Right lobe of liver (tissue), 6 donors: ENCODE measurements around the gene TRRAP. TPM values are rescaled to one million over a fixed set of nuclear protein-coding genes. Genes with fewer than 3 reads are reported as not detected.

ENCODE experiments used
- ATAC-seq, 4 donors: fragments of 200-7000 bp; cut with Tn5 transposase; one replicate each; pipeline ENCODE4 v1.9.1; 2020; ENCODE audit warnings: mild to moderate bottlenecking in 4 of 4, moderate library complexity in 4 of 4
- DNase-seq, 3 donors: peaks; one replicate each; pipeline ENCODE4 v3.0.0-alpha.2; 2020
- H3K27ac ChIP-seq, 3 donors: fragments of 200-600 bp; one replicate each; pipeline ENCODE4 v1.8.0; 2022
- H3K27me3 ChIP-seq, 2 donors: fragments of 200-600 bp; one replicate each; pipeline ENCODE4 v1.8.0; 2022
- H3K36me3 ChIP-seq, 4 donors: fragments of 200-600 bp; sonication (generic) in 1 of 4; one replicate each; pipeline versions ENCODE4 v1.5.1 to v1.8.0; 2017 to 2022; ENCODE audit warnings: control low read depth in 1 of 4
- H3K4me1 ChIP-seq, 4 donors: fragments of 200-600 bp; sonication (generic) in 1 of 4; one replicate each; pipeline versions ENCODE4 v1.5.1 to v1.8.0; 2017 to 2022; ENCODE audit warnings: control low read depth in 1 of 4
- H3K4me3 ChIP-seq, 3 donors: fragments of 200-600 bp; one replicate each; pipeline ENCODE4 v1.8.0; 2022
- H3K9me3 ChIP-seq, 4 donors: fragments of 200-600 bp; sonication (generic) in 1 of 4; one replicate each; pipeline versions ENCODE4 v1.5.1 to v1.8.0; 2017 to 2022; ENCODE audit warnings: control low read depth in 1 of 4
- POLR2A ChIP-seq: fragments of 450-650 bp; IDR thresholded peaks from one replicate; pipeline ENCODE4 v1.6.1; 2017; ENCODE audit warnings: antibody characterized with exemption, mild to moderate bottlenecking
- WGBS: methylation state at CpG from one replicate; pipeline ENCODE4 v1.1.6; 2018; ENCODE audit warnings: low coverage, low lambda C conversion rate; ENCODE audit not compliant: insufficient coverage; ENCODE audit errors: missing lambda C conversion rate; 5-methylcytosine and 5-hydroxymethylcytosine counted together
- intact Hi-C, 2 donors: fragments of 100-400 bp; cut with DNase I; formaldehyde crosslinking; loops; one replicate each; pipeline versions ENCODE4 v1.11.2 to v1.14.1; 2022
- total RNA-seq, 6 experiments: library from RNA; depleted of rRNA in 2 of 6; stranded (reverse); fragments of >200 nt in 2 of 6; fragmentation: NEBNext Ultra II Directional in 3 of 6; extraction: Animal tissue kit (Norgen Biotek cat#: 25700) in 3 of 6; gene quantifications; one replicate each; pipeline versions ENCODE4 v1.1.0 to v1.2.4, GENCODE V29; 2016 to 2023
- TF ChIP-seq, protein P1 (sequence below), 4 donors: fragments of 200-600 bp in 3 of 4; fragments of 450-650 bp in 1 of 4; IDR thresholded peaks; one replicate each; pipeline versions ENCODE4 v1.5.1 to v1.8.0; 2016 to 2022; ENCODE audit warnings: antibody characterized with exemption in 4 of 4, mild to moderate bottlenecking in 2 of 4
- donor health status: DM: no; HTN: yes; CAD: no.
- donor health status: DM: no; HTN: no; CAD: no.
- donor health status: DM: no; HTN: no; CAD: no.
- donor health status: DM: no; HTN: yes; CAD: no.
- donor health status: DM: no; HTN: yes; CAD: no.

The TRRAP gene
- total RNA-seq, 6 experiments from 2014 or later, result 16.1 to 20.5 (median 18.6) TPM

DNA sequence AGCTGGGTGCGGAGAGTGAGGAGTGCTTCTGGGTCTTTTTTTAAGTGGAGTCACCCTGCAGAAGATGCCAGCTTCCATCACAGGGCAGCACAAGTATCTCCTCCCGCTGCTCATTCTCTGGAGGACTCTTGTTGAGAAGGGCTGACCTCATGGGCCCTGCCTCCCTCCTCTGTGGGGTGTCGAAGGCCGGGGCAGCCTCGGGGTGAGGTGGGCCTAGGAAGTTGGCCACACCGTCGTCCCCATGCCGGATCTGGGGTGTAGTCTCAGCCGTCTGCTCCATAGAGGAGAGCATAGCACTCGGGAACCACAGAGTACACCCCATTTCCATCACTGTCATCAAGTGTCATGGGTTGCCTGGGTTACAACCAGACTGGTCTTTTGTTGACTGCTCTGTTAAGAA, 85.0 kb downstream of the TRRAP start:
- WGBS, result no CpG with 5 or more reads among the region's 10 CpGs
- no peak overlapping the region for H3K27ac ChIP-seq
- ATAC-seq (peak in 1 of 4 donors; percentile 24), DNase-seq (no peak)
- H3K36me3 ChIP-seq, result peaks cover 0 to 94% (median 40%) of the 10 kb centered on the region in 4 donors
- H3K4me3 ChIP-seq, result no peak overlapping the region
- no peaks in the 10 kb centered on the region for H3K4me1 ChIP-seq
- intact Hi-C loops, result no loop called here
- H3K27me3 ChIP-seq, result no peaks in the 10 kb centered on the region
- no peaks in the 10 kb centered on the region for H3K9me3 ChIP-seq
- TF ChIP-seq, protein P1, sequence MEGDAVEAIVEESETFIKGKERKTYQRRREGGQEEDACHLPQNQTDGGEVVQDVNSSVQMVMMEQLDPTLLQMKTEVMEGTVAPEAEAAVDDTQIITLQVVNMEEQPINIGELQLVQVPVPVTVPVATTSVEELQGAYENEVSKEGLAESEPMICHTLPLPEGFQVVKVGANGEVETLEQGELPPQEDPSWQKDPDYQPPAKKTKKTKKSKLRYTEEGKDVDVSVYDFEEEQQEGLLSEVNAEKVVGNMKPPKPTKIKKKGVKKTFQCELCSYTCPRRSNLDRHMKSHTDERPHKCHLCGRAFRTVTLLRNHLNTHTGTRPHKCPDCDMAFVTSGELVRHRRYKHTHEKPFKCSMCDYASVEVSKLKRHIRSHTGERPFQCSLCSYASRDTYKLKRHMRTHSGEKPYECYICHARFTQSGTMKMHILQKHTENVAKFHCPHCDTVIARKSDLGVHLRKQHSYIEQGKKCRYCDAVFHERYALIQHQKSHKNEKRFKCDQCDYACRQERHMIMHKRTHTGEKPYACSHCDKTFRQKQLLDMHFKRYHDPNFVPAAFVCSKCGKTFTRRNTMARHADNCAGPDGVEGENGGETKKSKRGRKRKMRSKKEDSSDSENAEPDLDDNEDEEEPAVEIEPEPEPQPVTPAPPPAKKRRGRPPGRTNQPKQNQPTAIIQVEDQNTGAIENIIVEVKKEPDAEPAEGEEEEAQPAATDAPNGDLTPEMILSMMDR (IDR thresholded peaks at IDR 0.05), result no peak
- TF ChIP-seq POLR2A, result no peak

DNA sequence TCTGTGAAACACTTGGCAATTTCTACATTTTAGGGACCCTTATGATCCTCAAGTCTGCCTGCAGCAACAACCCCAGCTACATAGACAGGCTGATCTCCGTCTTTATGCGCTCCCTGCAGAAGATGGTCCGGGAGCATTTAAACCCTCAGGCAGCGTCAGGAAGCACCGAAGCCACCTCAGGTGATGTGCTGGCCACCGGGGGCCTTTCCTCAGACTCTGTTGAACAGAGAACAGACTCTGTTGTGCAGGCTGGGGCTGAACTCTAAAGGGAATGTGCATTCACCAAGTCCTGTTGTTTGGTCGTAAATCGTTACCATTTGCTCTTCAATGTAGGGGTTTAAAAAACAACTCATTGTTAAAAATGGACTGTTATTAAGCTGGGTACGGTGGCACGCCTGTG, 86.3 kb downstream of the TRRAP start:
- H3K27me3 ChIP-seq, result no peaks in the 10 kb centered on the region
- intact Hi-C loops, result no loop called here
- no peak for DNase-seq
- H3K36me3 ChIP-seq, result peaks cover 0 to 92% (median 38%) of the 10 kb centered on the region in 4 donors
- ATAC-seq, result no peak
- TF ChIP-seq, protein P1 (IDR thresholded peaks at IDR 0.05), result no peak
- TF ChIP-seq POLR2A, result no peak
- H3K27ac ChIP-seq, result no peak overlapping the region
- no peaks in the 10 kb centered on the region for H3K4me1 ChIP-seq
- H3K9me3 ChIP-seq, result no peaks in the 10 kb centered on the region
- H3K4me3 ChIP-seq, result no peak overlapping the region
- WGBS, result 94% methylated on average over 10 of the region's 10 CpGs

DNA sequence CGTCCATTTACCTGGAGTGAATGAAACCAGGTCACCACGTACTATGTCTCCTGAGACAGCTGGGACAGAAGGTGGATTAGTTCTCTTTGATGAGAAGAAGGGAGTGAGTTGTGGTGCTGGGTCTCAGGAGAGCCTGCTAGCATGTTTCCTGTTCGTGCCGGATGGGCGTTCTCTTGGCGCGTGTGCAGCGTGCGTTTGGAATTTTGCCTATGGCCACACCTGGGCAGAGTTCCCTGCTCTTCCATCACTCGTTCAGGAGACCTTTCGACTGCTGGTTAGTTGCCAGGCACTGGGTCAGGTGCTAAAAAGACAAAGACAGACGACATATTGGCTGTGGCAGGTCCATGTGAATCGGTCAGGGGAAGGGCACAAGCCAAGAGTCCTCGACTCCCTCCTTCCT, 90.3 kb downstream of the TRRAP start:
- no peaks in the 10 kb centered on the region for H3K4me1 ChIP-seq
- ATAC-seq (peak; percentile 20 to 83 (median 62)), DNase-seq (peak in 2 of 3 donors; percentile 59 to 86)
- no peak overlapping the region for H3K4me3 ChIP-seq
- intact Hi-C loops, result no loop called here
- WGBS, result 66% methylated on average over 6 of the region's 14 CpGs
- TF ChIP-seq, protein P1 (IDR thresholded peaks at IDR 0.05), result no peak
- peaks cover 0 to 86% (median 38%) of the 10 kb centered on the region in 4 donors for H3K36me3 ChIP-seq
- no peaks in the 10 kb centered on the region for H3K27me3 ChIP-seq
- no peaks in the 10 kb centered on the region for H3K9me3 ChIP-seq
- H3K27ac ChIP-seq, result no peak overlapping the region

DNA sequence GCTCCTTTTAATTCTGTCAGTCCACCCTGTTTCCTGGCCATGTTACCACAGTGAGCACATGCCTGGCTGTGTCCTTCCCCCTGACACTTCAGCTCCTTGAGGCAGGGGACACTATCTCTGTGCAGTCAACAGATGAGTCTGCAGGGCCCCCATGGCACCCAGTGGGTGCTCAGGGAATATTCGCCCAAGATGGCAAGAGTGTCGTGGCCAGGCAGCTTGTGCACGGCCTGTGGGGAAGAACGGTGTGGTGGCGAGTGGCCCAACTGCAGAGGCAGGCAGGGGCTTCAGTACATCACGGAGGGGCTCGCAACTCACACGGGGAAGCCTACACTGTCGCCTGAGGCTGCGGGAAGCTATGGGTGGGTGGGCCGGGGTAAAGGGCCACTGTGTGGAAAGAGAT, 91.1 kb downstream of the TRRAP start:
- H3K4me1 ChIP-seq, result no peaks in the 10 kb centered on the region
- TF ChIP-seq POLR2A, result no peak
- TF ChIP-seq, protein P1 (IDR thresholded peaks at IDR 0.05), result no peak
- intact Hi-C loops, result no loop called here
- no peak overlapping the region for H3K4me3 ChIP-seq
- ATAC-seq (no peak), DNase-seq (no peak)
- H3K36me3 ChIP-seq, result peaks cover 0 to 88% (median 35%) of the 10 kb centered on the region in 4 donors
- WGBS, result 51% methylated on average over 2 of the region's 11 CpGs
- H3K9me3 ChIP-seq, result no peaks in the 10 kb centered on the region
- no peaks in the 10 kb centered on the region for H3K27me3 ChIP-seq
- no peak overlapping the region for H3K27ac ChIP-seq
